GM23338 (cell line): ENCODE results near the gene FARS2. TPM values are rescaled to one million over a fixed set of nuclear protein-coding genes. Genes with fewer than 3 reads are reported as not detected.

Experiments used
- ATAC-seq: fragments of 200-7000 bp; cut with Tn5 transposase; 3 replicates; pipeline ENCODE4 v1.9.1; 2020
- DNase-seq: peaks from one replicate; pipeline ENCODE4 v3.0.0-alpha.2; 2015; ENCODE audit warnings: low spot score
- H2AFZ ChIP-seq: fragments of 200-600 bp; sonication (generic); 2 replicates; pipeline ENCODE4 v1.8.0; 2016; ENCODE audit warnings: antibody characterized with exemption, mild to moderate bottlenecking, moderate library complexity
- H3F3A ChIP-seq: fragments of 200-600 bp; sonication (generic); replicated peaks from 2 replicates; pipeline ENCODE4 v1.8.0; 2017; ENCODE audit warnings: antibody characterized with exemption, mixed run types, low read depth
- H3K27ac ChIP-seq: fragments of 200-600 bp; sonication (generic); 2 replicates; pipeline ENCODE4 v1.6.1; 2016; ENCODE audit warnings: low read depth
- H3K27me3 ChIP-seq: fragments of 200-600 bp; sonication (generic); 2 replicates; pipeline ENCODE4 v1.8.0; 2016; ENCODE audit warnings: mild to moderate bottlenecking, mixed run types, moderate library complexity; ENCODE audit not compliant: insufficient read depth
- H3K36me3 ChIP-seq: fragments of 200-600 bp; sonication (generic); 2 replicates; pipeline ENCODE4 v1.8.0; 2016; ENCODE audit warnings: mild to moderate bottlenecking; ENCODE audit not compliant: insufficient read depth
- H3K4me1 ChIP-seq: fragments of 200-600 bp; sonication (generic); 2 replicates; pipeline ENCODE4 v1.8.0; 2016; ENCODE audit warnings: mild to moderate bottlenecking, moderate library complexity; ENCODE audit not compliant: insufficient read depth
- H3K4me2 ChIP-seq: fragments of 200-600 bp; sonication (generic); 2 replicates; pipeline ENCODE4 v1.7.1; 2017; ENCODE audit warnings: mixed run types
- H3K4me3 ChIP-seq: fragments of 200-600 bp; sonication (generic); 2 replicates; pipeline ENCODE4 v1.6.1; 2016; ENCODE audit warnings: mixed run types
- H3K79me2 ChIP-seq: fragments of 200-600 bp; sonication (generic); replicated peaks from 2 replicates; pipeline ENCODE4 v1.8.0; 2017; ENCODE audit warnings: mild to moderate bottlenecking; ENCODE audit not compliant: insufficient read depth
- H3K9me2 ChIP-seq: fragments of 200-600 bp; sonication (generic); 2 replicates; pipeline ENCODE4 v1.8.0; 2017; ENCODE audit not compliant: insufficient read depth
- H4K20me1 ChIP-seq: fragments of 200-600 bp; sonication (generic); replicated peaks from 2 replicates; pipeline ENCODE4 v1.8.0; 2017; ENCODE audit warnings: mild to moderate bottlenecking; ENCODE audit not compliant: insufficient read depth
- H3K27ac Mint-ChIP-seq: 2 replicates; pipeline ENCODE4 v1.8.0; 2020; ENCODE audit warnings: inconsistent platforms, mild to moderate bottlenecking, moderate library complexity, mixed read lengths
- H3K27me3 Mint-ChIP-seq: 3 replicates; pipeline ENCODE4 v1.8.0; 2022; ENCODE audit warnings: low read depth, mild to moderate bottlenecking, moderate library complexity, mixed read lengths, inconsistent platforms; ENCODE audit not compliant: insufficient read depth, poor library complexity
- H3K36me3 Mint-ChIP-seq: 3 replicates; pipeline ENCODE4 v1.8.0; 2021; ENCODE audit warnings: low read depth, mild to moderate bottlenecking, inconsistent platforms, moderate library complexity, mixed read lengths
- H3K4me1 Mint-ChIP-seq: 3 replicates; pipeline ENCODE4 v1.8.0; 2020; ENCODE audit warnings: mild to moderate bottlenecking, inconsistent platforms, mixed read lengths
- H3K4me3 Mint-ChIP-seq: 3 replicates; pipeline ENCODE4 v1.8.0; 2021; ENCODE audit warnings: moderate library complexity, mild to moderate bottlenecking, inconsistent platforms, mixed read lengths
- H3K9me3 Mint-ChIP-seq: 3 replicates; pipeline ENCODE4 v1.8.0; 2020; ENCODE audit warnings: moderate library complexity, mild to moderate bottlenecking, inconsistent platforms, mixed read lengths
- CREB1 ChIP-seq: fragments of 250-450 bp; sonication (Bioruptor Pico); IDR thresholded peaks from 2 replicates; pipeline ENCODE4 v1.5.0; 2020; ENCODE audit warnings: low read depth, mild to moderate bottlenecking, moderate library complexity
- CTCF ChIP-seq, 2 experiments: fragments of 200-600 bp in 1 of 2; sonication (generic) in 1 of 2; conservative IDR thresholded peaks; 2 replicates each; pipeline versions ENCODE4 v1.5.1 to v1.6.1; 2016 to 2017; ENCODE audit warnings: antibody characterized with exemption in 2 of 2, low read depth in 2 of 2, mild to moderate bottlenecking in 2 of 2, moderate library complexity in 1 of 2
- EZH2 ChIP-seq: fragments of 200-600 bp; sonication (generic); IDR thresholded peaks from one replicate; pipeline ENCODE4 v1.8.0; 2017; ENCODE audit warnings: antibody characterized with exemption, mild to moderate bottlenecking, low read depth; ENCODE audit not compliant: unreplicated experiment
- EZH2phosphoT487 ChIP-seq: fragments of 200-600 bp; sonication (generic); IDR thresholded peaks from one replicate; pipeline ENCODE4 v1.8.1; 2018; ENCODE audit warnings: antibody characterized with exemption; ENCODE audit not compliant: unreplicated experiment
- JUNB ChIP-seq: IDR thresholded peaks from one replicate; pipeline ENCODE4 v1.6.1; 2016; ENCODE audit warnings: antibody characterized with exemption; ENCODE audit not compliant: unreplicated experiment
- NANOG ChIP-seq: IDR thresholded peaks from 2 replicates; pipeline ENCODE4 v1.6.1; 2016; ENCODE audit warnings: antibody characterized with exemption, borderline replicate concordance
- POLR2AphosphoS5 ChIP-seq: IDR thresholded peaks from 2 replicates; pipeline ENCODE4 v1.6.1; 2016; ENCODE audit warnings: antibody characterized with exemption, low read depth
- REST ChIP-seq: IDR thresholded peaks from one replicate; pipeline ENCODE4 v1.6.1; 2018; ENCODE audit warnings: antibody characterized with exemption; ENCODE audit not compliant: unreplicated experiment
- STAT1 ChIP-seq: IDR thresholded peaks from one replicate; pipeline ENCODE4 v1.6.1; 2016; ENCODE audit warnings: antibody characterized with exemption; ENCODE audit not compliant: unreplicated experiment
- ZNF114 ChIP-seq: fragments of 250-450 bp; sonication (Bioruptor Pico); IDR thresholded peaks from 2 replicates; pipeline ENCODE4 v1.5.0; 2020; ENCODE audit warnings: mild to moderate bottlenecking, moderate library complexity
- ZNF331 ChIP-seq: fragments of 250-450 bp; sonication (Bioruptor Pico); IDR thresholded peaks from 2 replicates; pipeline ENCODE4 v1.5.0; 2020; ENCODE audit warnings: low read depth, mild to moderate bottlenecking, moderate library complexity
- polyA plus RNA-seq: library from polyadenylated mRNA; unstranded; fragments of >200 nt; fragmentation: Nextera tagmentation; extraction: Ambion mirVana; gene quantifications from 2 replicates; pipeline ENCODE4 v1.2.1, GENCODE V29; 2016
- total RNA-seq: library from RNA; depleted of rRNA; stranded (reverse); fragments of >200 nt; shearing (Covaris generic); gene quantifications from 2 replicates; pipeline ENCODE4 v1.2.3, GENCODE V29; 2014
- TF ChIP-seq, protein P1 (sequence below): IDR thresholded peaks from 2 replicates; pipeline ENCODE4 v1.6.1; 2016; ENCODE audit warnings: antibody characterized with exemption
- TF ChIP-seq, protein P2 (sequence below): fragments of 250-450 bp; sonication (Bioruptor Pico); IDR thresholded peaks from 2 replicates; pipeline ENCODE4 v1.5.0; 2020; ENCODE audit warnings: mild to moderate bottlenecking, moderate library complexity

The FARS2 gene
- total and polyA plus RNA-seq, 2 experiments from 2014 or later = 7.6 to 19.0 TPM

DNA sequence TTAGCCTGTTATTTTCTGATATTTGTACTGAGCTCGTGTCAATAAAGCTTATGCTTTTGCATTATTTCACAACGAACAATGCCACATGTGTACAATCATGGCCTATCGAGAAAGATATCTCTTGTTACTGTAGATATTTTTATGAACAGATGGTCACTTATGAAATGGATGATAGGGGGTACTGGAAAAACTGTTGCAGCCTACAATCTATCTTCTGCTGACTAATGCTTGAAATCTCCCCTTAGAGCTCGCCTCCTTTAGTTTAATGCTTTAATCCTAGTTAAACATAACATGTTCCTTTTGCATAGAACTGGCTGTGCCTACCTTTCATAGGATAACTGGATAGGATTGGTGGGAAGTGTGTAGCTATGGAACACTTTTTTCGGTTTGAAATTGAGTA is 296.2 kb downstream of the FARS2 start:
- Mint-ChIP-seq H3K36me3 (no peaks in the 10 kb centered on the region), H3K4me1 (peaks cover 11% of the 10 kb centered on the region), H3K27ac (no peak overlapping the region), H3K9me3 (no peaks in the 10 kb centered on the region; the same call in 2 of the 3 replicates), H3K4me3 (no peak overlapping the region), H3K27me3 (no peaks in the 10 kb centered on the region)
- Histone ChIP-seq H3K27ac (no peak overlapping the region), H3K4me3 (no peak overlapping the region), H3K4me1 (no peaks in the 10 kb centered on the region; the same call in 1 of the 2 replicates), H3K9me2 (no peaks in the 10 kb centered on the region), H3K79me2 (no peaks in the 10 kb centered on the region), H4K20me1 (no peaks in the 10 kb centered on the region), H3F3A (no peaks in the 10 kb centered on the region), H2AFZ (no peak overlapping the region), H3K27me3 (no peaks in the 10 kb centered on the region), H3K36me3 (no peaks in the 10 kb centered on the region), H3K4me2 (no peak overlapping the region)
- DNase-seq = no peak
- no peak for ATAC-seq
- no peak for TF ChIP-seq EZH2
- TF ChIP-seq EZH2phosphoT487 = no peak
- TF ChIP-seq JUNB = no peak
- no peak for TF ChIP-seq CTCF (conservative IDR thresholded peaks at IDR 0.05; ENCODE audit: low read depth in 2 of 2)
- TF ChIP-seq, protein P1, sequence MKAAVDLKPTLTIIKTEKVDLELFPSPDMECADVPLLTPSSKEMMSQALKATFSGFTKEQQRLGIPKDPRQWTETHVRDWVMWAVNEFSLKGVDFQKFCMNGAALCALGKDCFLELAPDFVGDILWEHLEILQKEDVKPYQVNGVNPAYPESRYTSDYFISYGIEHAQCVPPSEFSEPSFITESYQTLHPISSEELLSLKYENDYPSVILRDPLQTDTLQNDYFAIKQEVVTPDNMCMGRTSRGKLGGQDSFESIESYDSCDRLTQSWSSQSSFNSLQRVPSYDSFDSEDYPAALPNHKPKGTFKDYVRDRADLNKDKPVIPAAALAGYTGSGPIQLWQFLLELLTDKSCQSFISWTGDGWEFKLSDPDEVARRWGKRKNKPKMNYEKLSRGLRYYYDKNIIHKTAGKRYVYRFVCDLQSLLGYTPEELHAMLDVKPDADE = no peak
- TF ChIP-seq CREB1 (CRISPR knock-in tag) = no peak
- TF ChIP-seq ZNF331 = no peak
- no peak for TF ChIP-seq STAT1
- TF ChIP-seq, protein P2, sequence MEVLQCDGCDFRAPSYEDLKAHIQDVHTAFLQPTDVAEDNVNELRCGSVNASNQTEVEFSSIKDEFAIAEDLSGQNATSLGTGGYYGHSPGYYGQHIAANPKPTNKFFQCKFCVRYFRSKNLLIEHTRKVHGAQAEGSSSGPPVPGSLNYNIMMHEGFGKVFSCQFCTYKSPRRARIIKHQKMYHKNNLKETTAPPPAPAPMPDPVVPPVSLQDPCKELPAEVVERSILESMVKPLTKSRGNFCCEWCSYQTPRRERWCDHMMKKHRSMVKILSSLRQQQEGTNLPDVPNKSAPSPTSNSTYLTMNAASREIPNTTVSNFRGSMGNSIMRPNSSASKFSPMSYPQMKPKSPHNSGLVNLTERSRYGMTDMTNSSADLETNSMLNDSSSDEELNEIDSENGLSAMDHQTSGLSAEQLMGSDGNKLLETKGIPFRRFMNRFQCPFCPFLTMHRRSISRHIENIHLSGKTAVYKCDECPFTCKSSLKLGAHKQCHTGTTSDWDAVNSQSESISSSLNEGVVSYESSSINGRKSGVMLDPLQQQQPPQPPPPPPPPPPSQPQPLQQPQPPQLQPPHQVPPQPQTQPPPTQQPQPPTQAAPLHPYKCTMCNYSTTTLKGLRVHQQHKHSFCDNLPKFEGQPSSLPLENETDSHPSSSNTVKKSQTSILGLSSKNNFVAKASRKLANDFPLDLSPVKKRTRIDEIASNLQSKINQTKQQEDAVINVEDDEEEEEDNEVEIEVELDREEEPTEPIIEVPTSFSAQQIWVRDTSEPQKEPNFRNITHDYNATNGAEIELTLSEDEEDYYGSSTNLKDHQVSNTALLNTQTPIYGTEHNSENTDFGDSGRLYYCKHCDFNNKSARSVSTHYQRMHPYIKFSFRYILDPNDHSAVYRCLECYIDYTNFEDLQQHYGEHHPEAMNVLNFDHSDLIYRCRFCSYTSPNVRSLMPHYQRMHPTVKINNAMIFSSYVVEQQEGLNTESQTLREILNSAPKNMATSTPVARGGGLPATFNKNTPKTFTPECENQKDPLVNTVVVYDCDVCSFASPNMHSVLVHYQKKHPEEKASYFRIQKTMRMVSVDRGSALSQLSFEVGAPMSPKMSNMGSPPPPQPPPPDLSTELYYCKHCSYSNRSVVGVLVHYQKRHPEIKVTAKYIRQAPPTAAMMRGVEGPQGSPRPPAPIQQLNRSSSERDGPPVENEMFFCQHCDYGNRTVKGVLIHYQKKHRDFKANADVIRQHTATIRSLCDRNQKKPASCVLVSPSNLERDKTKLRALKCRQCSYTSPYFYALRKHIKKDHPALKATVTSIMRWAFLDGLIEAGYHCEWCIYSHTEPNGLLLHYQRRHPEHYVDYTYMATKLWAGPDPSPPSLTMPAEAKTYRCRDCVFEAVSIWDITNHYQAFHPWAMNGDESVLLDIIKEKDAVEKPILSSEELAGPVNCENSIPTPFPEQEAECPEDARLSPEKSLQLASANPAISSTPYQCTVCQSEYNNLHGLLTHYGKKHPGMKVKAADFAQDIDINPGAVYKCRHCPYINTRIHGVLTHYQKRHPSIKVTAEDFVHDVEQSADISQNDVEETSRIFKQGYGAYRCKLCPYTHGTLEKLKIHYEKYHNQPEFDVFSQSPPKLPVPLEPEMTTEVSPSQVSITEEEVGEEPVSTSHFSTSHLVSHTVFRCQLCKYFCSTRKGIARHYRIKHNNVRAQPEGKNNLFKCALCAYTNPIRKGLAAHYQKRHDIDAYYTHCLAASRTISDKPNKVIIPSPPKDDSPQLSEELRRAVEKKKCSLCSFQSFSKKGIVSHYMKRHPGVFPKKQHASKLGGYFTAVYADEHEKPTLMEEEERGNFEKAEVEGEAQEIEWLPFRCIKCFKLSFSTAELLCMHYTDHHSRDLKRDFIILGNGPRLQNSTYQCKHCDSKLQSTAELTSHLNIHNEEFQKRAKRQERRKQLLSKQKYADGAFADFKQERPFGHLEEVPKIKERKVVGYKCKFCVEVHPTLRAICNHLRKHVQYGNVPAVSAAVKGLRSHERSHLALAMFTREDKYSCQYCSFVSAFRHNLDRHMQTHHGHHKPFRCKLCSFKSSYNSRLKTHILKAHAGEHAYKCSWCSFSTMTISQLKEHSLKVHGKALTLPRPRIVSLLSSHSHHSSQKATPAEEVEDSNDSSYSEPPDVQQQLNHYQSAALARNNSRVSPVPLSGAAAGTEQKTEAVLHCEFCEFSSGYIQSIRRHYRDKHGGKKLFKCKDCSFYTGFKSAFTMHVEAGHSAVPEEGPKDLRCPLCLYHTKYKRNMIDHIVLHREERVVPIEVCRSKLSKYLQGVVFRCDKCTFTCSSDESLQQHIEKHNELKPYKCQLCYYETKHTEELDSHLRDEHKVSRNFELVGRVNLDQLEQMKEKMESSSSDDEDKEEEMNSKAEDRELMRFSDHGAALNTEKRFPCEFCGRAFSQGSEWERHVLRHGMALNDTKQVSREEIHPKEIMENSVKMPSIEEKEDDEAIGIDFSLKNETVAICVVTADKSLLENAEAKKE (CRISPR knock-in tag) = no peak
- TF ChIP-seq NANOG = no peak
- no peak for TF ChIP-seq POLR2AphosphoS5
- no peak for TF ChIP-seq ZNF114
- no peak for TF ChIP-seq REST
